Gastroesophageal sphincter (tissue), 4 donors: ENCODE results near the gene SORD. TPM values are rescaled to one million over a fixed set of nuclear protein-coding genes. Genes with fewer than 3 reads are reported as not detected.

Experiments
- ATAC-seq: fragments of 150-250 bp; one replicate; pipeline ENCODE4 v1.9.1; 2016; ENCODE audit warnings: mild to moderate bottlenecking, moderate library complexity
- H3K27ac ChIP-seq, 4 donors: fragments of 200-600 bp; sonication (generic) in 3 of 4; 1 replicate in 3 of 4; 2 replicates in 1 of 4; pipeline ENCODE4 v1.5.1; 2016 to 2019
- H3K27me3 ChIP-seq: fragments of 200-600 bp; sonication (generic); one replicate; pipeline ENCODE4 v1.5.1; 2019
- H3K36me3 ChIP-seq, 2 donors: fragments of 200-600 bp; sonication (generic); one replicate each; pipeline ENCODE4 v1.5.1; 2019; ENCODE audit warnings: control low read depth in 1 of 2
- H3K4me1 ChIP-seq, 3 donors: fragments of 200-600 bp; sonication (generic); 1 replicate in 2 of 3; 2 replicates in 1 of 3; pipeline ENCODE4 v1.5.1; 2016 to 2019; ENCODE audit warnings: control low read depth in 2 of 3
- H3K4me3 ChIP-seq, 2 donors: fragments of 200-600 bp; sonication (generic); one replicate each; pipeline ENCODE4 v1.5.1; 2019; ENCODE audit warnings: mild to moderate bottlenecking in 1 of 2, moderate library complexity in 1 of 2
- H3K9me3 ChIP-seq, 3 donors: fragments of 200-600 bp; sonication (generic); one replicate each; pipeline ENCODE4 v1.5.1; 2017 to 2019; ENCODE audit warnings: control low read depth in 2 of 3
- CTCF ChIP-seq, 4 experiments: fragments of 200-600 bp in 2 of 4; fragments of 450-650 bp in 2 of 4; sonication (generic) in 1 of 4; IDR thresholded peaks; one replicate each; pipeline ENCODE4 v1.5.1; 2017 to 2019; ENCODE audit warnings: antibody characterized with exemption in 4 of 4, mild to moderate bottlenecking in 2 of 4, moderate library complexity in 2 of 4
- EP300 ChIP-seq: sonication (generic); formaldehyde crosslinking; IDR thresholded peaks from one replicate; pipeline ENCODE4 v1.6.1; 2017; ENCODE audit warnings: antibody characterized with exemption, mild to moderate bottlenecking
- POLR2A ChIP-seq, 2 donors: fragments of 450-650 bp; IDR thresholded peaks; one replicate each; pipeline ENCODE4 v1.6.1; 2017; ENCODE audit warnings: antibody characterized with exemption in 2 of 2, mild to moderate bottlenecking in 2 of 2, moderate library complexity in 1 of 2
- POLR2AphosphoS5 ChIP-seq: sonication (generic); formaldehyde crosslinking; IDR thresholded peaks from one replicate; pipeline ENCODE4 v1.6.1; 2017; ENCODE audit warnings: antibody characterized with exemption
- WGBS, 2 donors: methylation state at CpG; one replicate each; pipeline ENCODE4 v1.1.5; 2018; ENCODE audit warnings: low coverage in 1 of 2; 5-methylcytosine and 5-hydroxymethylcytosine counted together
- total RNA-seq, 4 donors: library from RNA; depleted of rRNA; stranded (reverse); fragments of >200 nt; gene quantifications; one replicate each; pipeline ENCODE4 v1.1.0, GENCODE V29; 2016

The SORD gene
- total RNA-seq, 4 donors from 2014 or later, result 2.6 to 9.4 (median 7.9) TPM

GRCh38 chr15:45110256-45110820 is 87.3 kb downstream of the SORD start:
- no peak for TF ChIP-seq POLR2A (IDR thresholded peaks at IDR 0.05)
- TF ChIP-seq CTCF (IDR thresholded peaks at IDR 0.05), result no peak
- 30% methylated on average over 6 of the region's 11 CpGs; no CpG with 5 or more reads in 1 of the 2 donors for WGBS, 2 donors
- Histone ChIP-seq H3K4me3 (no peak overlapping the region), H3K36me3 (no peaks in the 10 kb centered on the region), H3K27me3 (peaks cover 82% of the 10 kb centered on the region), H3K4me1 (peaks cover 0 to 29% (median 8%) of the 10 kb centered on the region in 3 donors), H3K27ac (no peak overlapping the region), H3K9me3 (no peaks in the 10 kb centered on the region)
- ATAC-seq, result no peak

GRCh38 chr15:45111390-45112142 is 88.6 kb downstream of the SORD start:
- Histone ChIP-seq H3K4me3 (no peak overlapping the region), H3K27me3 (peaks cover 85% of the 10 kb centered on the region), H3K36me3 (no peaks in the 10 kb centered on the region), H3K4me1 (peaks cover 0 to 35% (median 10%) of the 10 kb centered on the region in 3 donors), H3K27ac (no peak overlapping the region), H3K9me3 (no peaks in the 10 kb centered on the region)
- no peak for TF ChIP-seq POLR2A (IDR thresholded peaks at IDR 0.05)
- 30% methylated on average over 14 of the region's 71 CpGs; no CpG with 5 or more reads in 1 of the 2 donors for WGBS, 2 donors
- no peak for ATAC-seq

GRCh38 chr15:45112143-45112590 is 89.2 kb downstream of the SORD start:
- ATAC-seq, result no peak
- peaks cover 0 to 41% (median 16%) of the 10 kb centered on the region in 3 donors for H3K4me1 ChIP-seq
- WGBS, 2 donors, result 3% methylated on average over 12 to 13 of the region's 13 CpGs
- TF ChIP-seq POLR2AphosphoS5, result no peak
- no peak for TF ChIP-seq POLR2A (IDR thresholded peaks at IDR 0.05)
- no peak for TF ChIP-seq EP300
- TF ChIP-seq CTCF (IDR thresholded peaks at IDR 0.05), result no peak
- no peaks in the 10 kb centered on the region for H3K9me3 ChIP-seq
- no peak overlapping the region for H3K27ac ChIP-seq
- H3K4me3 ChIP-seq, result no peak overlapping the region
- H3K36me3 ChIP-seq, result no peaks in the 10 kb centered on the region
- H3K27me3 ChIP-seq, result peaks cover 91% of the 10 kb centered on the region

DNA sequence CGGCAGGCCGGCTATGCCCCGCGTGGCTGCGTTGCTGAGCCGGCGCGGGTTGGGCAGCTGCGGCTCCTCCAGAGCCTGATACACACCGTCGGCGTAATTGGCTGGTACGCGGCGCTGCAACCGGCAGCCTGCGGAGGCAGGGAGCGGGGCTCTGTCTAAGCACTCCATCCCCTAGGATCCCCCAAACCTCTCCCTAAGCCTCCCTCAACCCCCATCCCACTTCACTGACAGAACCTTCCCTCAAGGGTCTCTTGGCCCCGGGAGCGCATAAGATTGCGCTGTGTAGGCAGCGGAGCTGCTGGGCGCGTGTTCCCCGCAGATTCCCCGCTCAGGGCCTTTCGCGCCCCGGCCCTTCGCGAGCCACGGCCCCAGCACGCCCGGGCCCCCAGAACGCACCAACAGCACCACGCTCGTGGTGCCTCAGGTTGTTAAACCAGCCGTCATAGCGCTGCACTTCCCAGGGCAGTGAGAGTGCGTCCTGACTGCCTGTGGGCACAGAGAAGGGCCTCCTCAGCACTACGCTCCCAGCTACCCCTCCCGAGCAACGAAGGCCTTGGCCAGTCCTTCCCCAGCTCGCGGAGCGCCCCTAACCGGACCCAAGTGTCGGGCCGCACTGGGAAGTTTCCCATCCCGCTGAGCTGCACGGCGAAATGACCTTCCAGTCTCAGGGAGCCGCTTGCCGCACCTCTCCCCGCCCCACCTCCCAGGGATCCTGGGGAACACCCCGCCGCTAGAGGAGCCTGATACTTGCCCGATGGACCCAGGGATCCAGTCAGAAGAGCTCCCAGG is 89.8 kb downstream of the SORD start:
- WGBS, 2 donors, result 0 to 1% methylated on average over 2 to 18 of the region's 58 CpGs
- H3K4me1 ChIP-seq, result peaks cover 0 to 47% (median 18%) of the 10 kb centered on the region in 3 donors
- H3K4me3 ChIP-seq, result no peak overlapping the region
- TF ChIP-seq POLR2AphosphoS5, result no peak
- TF ChIP-seq EP300, result no peak
- TF ChIP-seq POLR2A (IDR thresholded peaks at IDR 0.05), result no peak
- no peak for TF ChIP-seq CTCF (IDR thresholded peaks at IDR 0.05)
- peaks cover 97% of the 10 kb centered on the region for H3K27me3 ChIP-seq
- no peaks in the 10 kb centered on the region for H3K9me3 ChIP-seq
- no peak for ATAC-seq
- H3K36me3 ChIP-seq, result no peaks in the 10 kb centered on the region
- H3K27ac ChIP-seq, result no peak overlapping the region

- peaks cover 98% of the 10 kb centered on the region for H3K27me3 ChIP-seq
- ATAC-seq, result no peak
- no peaks in the 10 kb centered on the region for H3K36me3 ChIP-seq
- TF ChIP-seq POLR2A (IDR thresholded peaks at IDR 0.05) (no peak), POLR2AphosphoS5 (no peak), CTCF (IDR thresholded peaks at IDR 0.05) (no peak)
- H3K27ac ChIP-seq, result no peak overlapping the region
- H3K4me1 ChIP-seq, result peaks cover 0 to 51% (median 20%) of the 10 kb centered on the region in 3 donors
- H3K4me3 ChIP-seq, result no peak overlapping the region
- H3K9me3 ChIP-seq, result no peaks in the 10 kb centered on the region
- 6 to 15% methylated on average over 4 to 5 of the region's 14 CpGs for WGBS, 2 donors
These were observed 90.5 kb downstream of the SORD start for GRCh38 chr15:45113380-45113990.
